ENCODE measurements around the gene CRNN. TPM values are rescaled to one million over a fixed set of nuclear protein-coding genes. Genes with fewer than 3 reads are reported as not detected.

Gene CRNN
- total RNA-seq, 2 donors from 2014 or later: not detected

DNA sequence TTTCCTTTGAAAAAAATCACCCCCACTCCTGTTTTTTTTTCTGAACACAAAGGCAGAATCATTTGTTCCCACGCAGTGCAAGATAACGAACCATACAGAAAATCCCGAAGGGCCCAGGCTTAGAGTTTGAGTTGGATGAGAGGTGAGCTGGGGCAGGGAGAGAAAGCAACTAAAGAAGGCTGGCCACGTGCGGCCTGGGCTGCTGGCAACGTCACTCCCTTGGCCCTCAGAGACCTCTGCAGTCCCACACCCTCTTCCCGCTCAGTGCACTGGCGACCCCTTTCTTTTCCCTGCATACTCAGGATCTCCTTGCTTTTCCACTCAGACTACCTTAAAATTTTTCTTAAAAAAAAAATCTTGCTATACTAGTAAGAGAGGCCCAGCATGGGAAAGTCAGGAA lies 28.2 kb upstream of the CRNN start:
- H3K27me3 Mint-ChIP-seq (ENCODE audit: insufficient read depth): no peaks in the 10 kb centered on the region
- TF ChIP-seq, protein P1, sequence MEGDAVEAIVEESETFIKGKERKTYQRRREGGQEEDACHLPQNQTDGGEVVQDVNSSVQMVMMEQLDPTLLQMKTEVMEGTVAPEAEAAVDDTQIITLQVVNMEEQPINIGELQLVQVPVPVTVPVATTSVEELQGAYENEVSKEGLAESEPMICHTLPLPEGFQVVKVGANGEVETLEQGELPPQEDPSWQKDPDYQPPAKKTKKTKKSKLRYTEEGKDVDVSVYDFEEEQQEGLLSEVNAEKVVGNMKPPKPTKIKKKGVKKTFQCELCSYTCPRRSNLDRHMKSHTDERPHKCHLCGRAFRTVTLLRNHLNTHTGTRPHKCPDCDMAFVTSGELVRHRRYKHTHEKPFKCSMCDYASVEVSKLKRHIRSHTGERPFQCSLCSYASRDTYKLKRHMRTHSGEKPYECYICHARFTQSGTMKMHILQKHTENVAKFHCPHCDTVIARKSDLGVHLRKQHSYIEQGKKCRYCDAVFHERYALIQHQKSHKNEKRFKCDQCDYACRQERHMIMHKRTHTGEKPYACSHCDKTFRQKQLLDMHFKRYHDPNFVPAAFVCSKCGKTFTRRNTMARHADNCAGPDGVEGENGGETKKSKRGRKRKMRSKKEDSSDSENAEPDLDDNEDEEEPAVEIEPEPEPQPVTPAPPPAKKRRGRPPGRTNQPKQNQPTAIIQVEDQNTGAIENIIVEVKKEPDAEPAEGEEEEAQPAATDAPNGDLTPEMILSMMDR (conservative IDR thresholded peaks at IDR 0.05): no peak
- no peaks in the 10 kb centered on the region for H3K36me3 ChIP-seq (ENCODE audit: control insufficient read depth, insufficient read depth, low read length)
- DNase-seq: no peak
- peaks cover 75% of the 10 kb centered on the region for H3K9me3 Mint-ChIP-seq
- no peaks in the 10 kb centered on the region for H3K36me3 Mint-ChIP-seq (ENCODE audit: low read depth)
- H3K27ac Mint-ChIP-seq: no peak overlapping the region
- no peak overlapping the region for H3K4me3 ChIP-seq (ENCODE audit: low read length)
- H3K9ac ChIP-seq (ENCODE audit: extremely low read depth, low read length, poor library complexity, severe bottlenecking): no peak overlapping the region
- peaks cover 74% of the 10 kb centered on the region for H3K9me3 ChIP-seq (ENCODE audit: control insufficient read depth, low read length)
- H3K4me3 Mint-ChIP-seq: no peak overlapping the region
- 66 to 72% methylated on average over 5 to 8 of the region's 8 CpGs for WGBS, 2 experiments (ENCODE audit: insufficient coverage in 1 of 2, insufficient read length in 1 of 2)
- H3K4me1 ChIP-seq (ENCODE audit: control insufficient read depth, insufficient read depth, low read length): no peaks in the 10 kb centered on the region
- H3K4me1 Mint-ChIP-seq: no peaks in the 10 kb centered on the region
- H3K27me3 ChIP-seq (ENCODE audit: control insufficient read depth, insufficient read depth, low read length, poor library complexity, severe bottlenecking): no peaks in the 10 kb centered on the region
- H3K27ac ChIP-seq (ENCODE audit: low read depth, low read length): no peak overlapping the region

DNA sequence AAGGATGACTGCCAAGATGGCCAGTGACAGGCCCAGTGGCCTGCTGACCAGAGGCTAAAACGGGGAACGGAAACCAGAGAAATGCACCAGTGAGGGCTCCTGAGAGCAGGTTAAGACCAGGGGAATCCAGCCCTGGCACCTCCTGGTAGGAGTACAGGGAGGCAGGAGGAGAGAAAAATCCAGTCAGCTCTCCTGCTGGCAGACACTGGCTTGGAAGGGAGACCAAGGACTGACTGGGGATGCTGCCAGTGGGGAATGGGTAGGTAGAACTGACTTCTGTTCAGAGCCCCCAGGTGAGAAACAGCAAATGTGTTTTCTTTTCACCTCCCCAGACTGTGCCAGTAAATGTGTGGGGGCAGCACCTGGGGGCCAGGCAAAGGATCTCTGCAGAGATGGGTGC lies 27.7 kb upstream of the CRNN start:
- H3K4me1 ChIP-seq (ENCODE audit: control insufficient read depth, insufficient read depth, low read length): no peaks in the 10 kb centered on the region
- Mint-ChIP-seq H3K4me3 (no peak overlapping the region), H3K27me3 (ENCODE audit: insufficient read depth) (no peaks in the 10 kb centered on the region), H3K4me1 (no peaks in the 10 kb centered on the region), H3K36me3 (ENCODE audit: low read depth) (no peaks in the 10 kb centered on the region), H3K27ac (no peak overlapping the region), H3K9me3 (peaks cover 80% of the 10 kb centered on the region)
- no peak overlapping the region for H3K9ac ChIP-seq (ENCODE audit: extremely low read depth, low read length, poor library complexity, severe bottlenecking)
- H3K27ac ChIP-seq (ENCODE audit: low read depth, low read length): no peak overlapping the region
- WGBS, 2 experiments (ENCODE audit: insufficient coverage in 1 of 2, insufficient read length in 1 of 2): 50 to 74% methylated on average over 2 of the region's 2 CpGs
- no peak overlapping the region for H3K4me3 ChIP-seq (ENCODE audit: low read length)
- H3K36me3 ChIP-seq (ENCODE audit: control insufficient read depth, insufficient read depth, low read length): no peaks in the 10 kb centered on the region
- no peaks in the 10 kb centered on the region for H3K27me3 ChIP-seq (ENCODE audit: control insufficient read depth, insufficient read depth, low read length, poor library complexity, severe bottlenecking)
- H3K9me3 ChIP-seq (ENCODE audit: control insufficient read depth, low read length): peaks cover 74% of the 10 kb centered on the region
- no peak for DNase-seq
- TF ChIP-seq, protein P1 (conservative IDR thresholded peaks at IDR 0.05): no peak

DNA sequence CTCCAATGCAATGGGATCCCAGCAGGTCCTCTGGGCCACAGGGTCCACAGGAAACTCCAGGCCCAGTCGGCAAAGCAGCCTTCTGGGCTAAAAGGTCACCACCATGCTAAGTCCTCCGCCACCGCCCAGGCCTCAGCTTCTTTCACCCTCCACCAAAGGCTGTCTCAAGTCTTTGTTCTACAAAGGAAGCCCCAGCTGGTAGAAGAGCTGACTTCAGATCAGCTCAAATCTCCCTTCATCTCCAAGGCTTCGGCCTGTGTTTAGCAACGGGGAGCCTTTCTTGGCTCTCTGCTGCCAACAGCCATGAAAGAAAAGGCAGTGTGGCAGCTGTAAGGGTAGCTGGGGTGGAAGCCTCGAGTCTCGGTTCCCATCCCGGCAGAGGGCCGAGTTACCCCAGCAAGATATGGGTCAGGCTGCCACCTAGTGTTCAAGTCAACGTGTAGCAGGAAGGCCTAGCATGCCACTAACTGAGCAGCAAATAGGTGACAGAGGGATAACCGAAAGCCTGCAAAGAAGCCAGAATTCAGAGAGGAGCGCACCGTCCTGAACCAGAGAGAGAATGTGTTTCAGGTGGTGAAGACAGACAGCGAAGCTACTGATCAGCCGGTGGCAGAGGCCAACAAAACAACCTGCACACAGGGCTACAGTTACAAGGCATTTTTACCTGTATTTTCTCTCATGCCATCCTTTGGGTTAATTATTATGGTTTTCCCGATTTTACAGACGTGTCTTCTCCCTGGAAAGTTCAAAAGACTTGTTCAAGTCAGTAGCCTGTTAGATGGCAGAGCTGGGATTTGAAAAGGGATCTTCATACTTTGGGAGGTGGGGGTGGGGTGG lies 26.8 kb upstream of the CRNN start:
- Mint-ChIP-seq H3K27ac (no peak overlapping the region), H3K9me3 (peaks cover 89% of the 10 kb centered on the region), H3K4me3 (no peak overlapping the region), H3K4me1 (no peaks in the 10 kb centered on the region), H3K27me3 (ENCODE audit: insufficient read depth) (no peaks in the 10 kb centered on the region), H3K36me3 (ENCODE audit: low read depth) (no peaks in the 10 kb centered on the region)
- H3K9me3 ChIP-seq (ENCODE audit: control insufficient read depth, low read length): peaks cover 80% of the 10 kb centered on the region
- H3K36me3 ChIP-seq (ENCODE audit: control insufficient read depth, insufficient read depth, low read length): no peaks in the 10 kb centered on the region
- H3K27me3 ChIP-seq (ENCODE audit: control insufficient read depth, insufficient read depth, low read length, poor library complexity, severe bottlenecking): no peaks in the 10 kb centered on the region
- no peak overlapping the region for H3K27ac ChIP-seq (ENCODE audit: low read depth, low read length)
- H3K9ac ChIP-seq (ENCODE audit: extremely low read depth, low read length, poor library complexity, severe bottlenecking): no peak overlapping the region
- TF ChIP-seq, protein P1 (conservative IDR thresholded peaks at IDR 0.05): peak; percentile 65
- WGBS, 2 experiments (ENCODE audit: insufficient coverage in 1 of 2, insufficient read length in 1 of 2): 48 to 56% methylated on average over 11 to 17 of the region's 17 CpGs
- no peak overlapping the region for H3K4me3 ChIP-seq (ENCODE audit: low read length)
- DNase-seq: peak; percentile 79
- no peaks in the 10 kb centered on the region for H3K4me1 ChIP-seq (ENCODE audit: control insufficient read depth, insufficient read depth, low read length)
